Gastroesophageal sphincter (tissue), 4 donors: Measurements from ENCODE around the gene GLI3. TPM values are rescaled to one million over a fixed set of nuclear protein-coding genes. Genes with fewer than 3 reads are reported as not detected.

Experiments used
- ATAC-seq: fragments of 150-250 bp; one replicate; pipeline ENCODE4 v1.9.1; 2016; ENCODE audit warnings: mild to moderate bottlenecking, moderate library complexity
- H3K27ac ChIP-seq, 4 donors: fragments of 200-600 bp; sonication (generic) in 3 of 4; 1 replicate in 3 of 4; 2 replicates in 1 of 4; pipeline ENCODE4 v1.5.1; 2016 to 2019
- H3K27me3 ChIP-seq: fragments of 200-600 bp; sonication (generic); one replicate; pipeline ENCODE4 v1.5.1; 2019
- H3K36me3 ChIP-seq, 2 donors: fragments of 200-600 bp; sonication (generic); one replicate each; pipeline ENCODE4 v1.5.1; 2019; ENCODE audit warnings: control low read depth in 1 of 2
- H3K4me1 ChIP-seq, 3 donors: fragments of 200-600 bp; sonication (generic); 1 replicate in 2 of 3; 2 replicates in 1 of 3; pipeline ENCODE4 v1.5.1; 2016 to 2019; ENCODE audit warnings: control low read depth in 2 of 3
- H3K4me3 ChIP-seq, 2 donors: fragments of 200-600 bp; sonication (generic); one replicate each; pipeline ENCODE4 v1.5.1; 2019; ENCODE audit warnings: mild to moderate bottlenecking in 1 of 2, moderate library complexity in 1 of 2
- H3K9me3 ChIP-seq, 3 donors: fragments of 200-600 bp; sonication (generic); one replicate each; pipeline ENCODE4 v1.5.1; 2017 to 2019; ENCODE audit warnings: control low read depth in 2 of 3
- EP300 ChIP-seq: sonication (generic); formaldehyde crosslinking; IDR thresholded peaks from one replicate; pipeline ENCODE4 v1.6.1; 2017; ENCODE audit warnings: antibody characterized with exemption, mild to moderate bottlenecking
- POLR2A ChIP-seq, 2 donors: fragments of 450-650 bp; IDR thresholded peaks; one replicate each; pipeline ENCODE4 v1.6.1; 2017; ENCODE audit warnings: antibody characterized with exemption in 2 of 2, mild to moderate bottlenecking in 2 of 2, moderate library complexity in 1 of 2
- POLR2AphosphoS5 ChIP-seq: sonication (generic); formaldehyde crosslinking; IDR thresholded peaks from one replicate; pipeline ENCODE4 v1.6.1; 2017; ENCODE audit warnings: antibody characterized with exemption
- WGBS, 2 donors: methylation state at CpG; one replicate each; pipeline ENCODE4 v1.1.5; 2018; ENCODE audit warnings: low coverage in 1 of 2; 5-methylcytosine and 5-hydroxymethylcytosine counted together
- total RNA-seq, 4 donors: library from RNA; depleted of rRNA; stranded (reverse); fragments of >200 nt; gene quantifications; one replicate each; pipeline ENCODE4 v1.1.0, GENCODE V29; 2016
- TF ChIP-seq, protein P1 (sequence below), 4 experiments: fragments of 200-600 bp in 2 of 4; fragments of 450-650 bp in 2 of 4; sonication (generic) in 1 of 4; IDR thresholded peaks; one replicate each; pipeline ENCODE4 v1.5.1; 2017 to 2019; ENCODE audit warnings: antibody characterized with exemption in 4 of 4, mild to moderate bottlenecking in 2 of 4, moderate library complexity in 2 of 4

The GLI3 gene
- total RNA-seq, 4 donors from 2014 or later: 7.3 to 18.2 (median 12.6) TPM

DNA sequence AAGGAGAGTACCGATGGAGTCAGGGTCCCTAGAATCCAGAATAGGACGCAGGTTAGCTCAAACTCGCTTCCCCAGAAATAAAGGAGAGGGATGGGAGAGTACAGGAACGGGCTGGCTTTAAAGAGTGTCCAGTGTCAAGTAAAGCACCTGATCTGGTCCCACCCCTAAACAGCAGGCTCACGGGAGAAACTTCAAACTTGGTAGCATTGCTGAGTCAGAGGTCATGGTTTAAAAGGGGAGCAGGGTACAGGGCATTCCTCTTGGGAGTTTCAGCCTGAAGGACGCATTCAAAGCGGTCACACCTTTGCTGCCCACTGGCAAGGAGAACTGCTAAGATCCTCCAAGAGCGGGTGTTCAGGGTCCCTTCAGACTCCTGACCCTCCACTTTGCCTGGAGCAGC lies 140.7 kb downstream of the GLI3 start:
- H3K9me3 ChIP-seq: no peaks in the 10 kb centered on the region
- TF ChIP-seq POLR2A (IDR thresholded peaks at IDR 0.05): no peak
- no peak for TF ChIP-seq EP300
- TF ChIP-seq POLR2AphosphoS5: no peak
- TF ChIP-seq, protein P1, sequence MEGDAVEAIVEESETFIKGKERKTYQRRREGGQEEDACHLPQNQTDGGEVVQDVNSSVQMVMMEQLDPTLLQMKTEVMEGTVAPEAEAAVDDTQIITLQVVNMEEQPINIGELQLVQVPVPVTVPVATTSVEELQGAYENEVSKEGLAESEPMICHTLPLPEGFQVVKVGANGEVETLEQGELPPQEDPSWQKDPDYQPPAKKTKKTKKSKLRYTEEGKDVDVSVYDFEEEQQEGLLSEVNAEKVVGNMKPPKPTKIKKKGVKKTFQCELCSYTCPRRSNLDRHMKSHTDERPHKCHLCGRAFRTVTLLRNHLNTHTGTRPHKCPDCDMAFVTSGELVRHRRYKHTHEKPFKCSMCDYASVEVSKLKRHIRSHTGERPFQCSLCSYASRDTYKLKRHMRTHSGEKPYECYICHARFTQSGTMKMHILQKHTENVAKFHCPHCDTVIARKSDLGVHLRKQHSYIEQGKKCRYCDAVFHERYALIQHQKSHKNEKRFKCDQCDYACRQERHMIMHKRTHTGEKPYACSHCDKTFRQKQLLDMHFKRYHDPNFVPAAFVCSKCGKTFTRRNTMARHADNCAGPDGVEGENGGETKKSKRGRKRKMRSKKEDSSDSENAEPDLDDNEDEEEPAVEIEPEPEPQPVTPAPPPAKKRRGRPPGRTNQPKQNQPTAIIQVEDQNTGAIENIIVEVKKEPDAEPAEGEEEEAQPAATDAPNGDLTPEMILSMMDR (IDR thresholded peaks at IDR 0.05): no peak
- H3K36me3 ChIP-seq: peaks cover 0 to 4% of the 10 kb centered on the region in 2 donors
- no peak overlapping the region for H3K4me3 ChIP-seq
- H3K4me1 ChIP-seq: peaks cover 3 to 54% (median 25%) of the 10 kb centered on the region in 3 donors
- WGBS, 2 donors: 58 to 80% methylated on average over 1 to 5 of the region's 8 CpGs
- H3K27me3 ChIP-seq: no peaks in the 10 kb centered on the region
- no peak for ATAC-seq
- peak overlapping the region in 3 of 4 donors; percentile 66 to 72 (median 71) for H3K27ac ChIP-seq

DNA sequence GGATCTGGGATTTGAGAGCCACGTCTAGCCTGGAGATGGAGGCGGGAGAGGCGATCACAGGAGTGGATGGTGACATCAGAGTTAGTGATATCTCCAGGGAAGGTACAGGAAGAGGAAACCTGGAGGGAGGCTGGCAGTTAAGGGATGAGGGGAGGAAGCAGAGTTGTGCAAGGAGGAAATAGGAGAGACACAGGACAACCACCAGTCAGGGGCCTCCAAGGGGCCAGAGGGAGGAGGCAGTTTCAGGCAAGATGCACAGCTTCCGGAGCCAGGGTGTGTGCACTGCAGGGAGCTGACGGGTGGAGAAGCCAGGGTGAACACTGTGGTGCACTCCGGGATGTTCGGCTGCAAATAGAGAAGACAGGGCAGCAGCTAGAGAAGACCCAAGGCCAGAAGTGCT lies 141.2 kb downstream of the GLI3 start:
- 73% methylated on average over 6 of the region's 7 CpGs; no CpG with 5 or more reads in 1 of the 2 donors for WGBS, 2 donors
- H3K4me3 ChIP-seq: no peak overlapping the region
- H3K4me1 ChIP-seq: peaks cover 3 to 59% (median 27%) of the 10 kb centered on the region in 3 donors
- H3K27ac ChIP-seq: peak overlapping the region in 3 of 4 donors; percentile 66 to 72 (median 71)
- no peaks in the 10 kb centered on the region for H3K27me3 ChIP-seq
- ATAC-seq: no peak
- H3K36me3 ChIP-seq: peaks cover 0 to 4% of the 10 kb centered on the region in 2 donors
- TF ChIP-seq, protein P1 (IDR thresholded peaks at IDR 0.05): no peak
- TF ChIP-seq POLR2AphosphoS5: no peak
- no peak for TF ChIP-seq EP300
- TF ChIP-seq POLR2A (IDR thresholded peaks at IDR 0.05): no peak
- no peaks in the 10 kb centered on the region for H3K9me3 ChIP-seq

DNA sequence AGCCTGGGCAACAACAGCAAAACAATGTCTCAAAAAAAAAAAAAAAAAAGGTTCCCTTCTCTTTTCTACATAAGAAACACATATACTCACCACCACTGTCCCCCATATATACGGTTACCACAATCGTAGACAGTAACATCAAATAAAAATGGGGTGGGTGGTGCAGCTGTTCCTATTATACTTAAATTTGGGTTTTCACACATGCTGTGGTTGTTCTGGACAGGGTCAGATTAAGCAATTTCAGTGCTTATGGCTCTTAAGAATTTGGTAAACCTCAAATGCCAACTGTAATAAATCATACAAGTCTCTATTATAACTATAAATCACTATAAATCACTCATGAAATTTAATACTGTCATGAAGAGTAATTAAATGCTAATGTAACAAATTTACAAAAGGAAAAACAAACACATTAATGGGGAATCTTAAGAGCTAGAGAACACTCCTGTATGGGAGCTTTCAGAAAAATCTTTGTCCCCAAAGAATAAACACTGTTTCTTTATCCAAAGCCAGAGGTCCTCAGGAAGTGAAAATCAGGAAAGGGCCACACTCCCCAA lies 143.6 kb downstream of the GLI3 start:
- 83 to 92% methylated on average over 1 to 2 of the region's 2 CpGs for WGBS, 2 donors
- H3K4me3 ChIP-seq: no peak overlapping the region
- H3K4me1 ChIP-seq: peaks cover 3 to 63% (median 27%) of the 10 kb centered on the region in 3 donors
- ATAC-seq: no peak
- H3K27ac ChIP-seq: no peak overlapping the region
- no peaks in the 10 kb centered on the region for H3K27me3 ChIP-seq
- TF ChIP-seq POLR2A (IDR thresholded peaks at IDR 0.05) (no peak), POLR2AphosphoS5 (no peak), EP300 (no peak)
- TF ChIP-seq, protein P1 (IDR thresholded peaks at IDR 0.05): no peak
- peaks cover 0 to 4% of the 10 kb centered on the region in 2 donors for H3K36me3 ChIP-seq
- no peaks in the 10 kb centered on the region for H3K9me3 ChIP-seq

DNA sequence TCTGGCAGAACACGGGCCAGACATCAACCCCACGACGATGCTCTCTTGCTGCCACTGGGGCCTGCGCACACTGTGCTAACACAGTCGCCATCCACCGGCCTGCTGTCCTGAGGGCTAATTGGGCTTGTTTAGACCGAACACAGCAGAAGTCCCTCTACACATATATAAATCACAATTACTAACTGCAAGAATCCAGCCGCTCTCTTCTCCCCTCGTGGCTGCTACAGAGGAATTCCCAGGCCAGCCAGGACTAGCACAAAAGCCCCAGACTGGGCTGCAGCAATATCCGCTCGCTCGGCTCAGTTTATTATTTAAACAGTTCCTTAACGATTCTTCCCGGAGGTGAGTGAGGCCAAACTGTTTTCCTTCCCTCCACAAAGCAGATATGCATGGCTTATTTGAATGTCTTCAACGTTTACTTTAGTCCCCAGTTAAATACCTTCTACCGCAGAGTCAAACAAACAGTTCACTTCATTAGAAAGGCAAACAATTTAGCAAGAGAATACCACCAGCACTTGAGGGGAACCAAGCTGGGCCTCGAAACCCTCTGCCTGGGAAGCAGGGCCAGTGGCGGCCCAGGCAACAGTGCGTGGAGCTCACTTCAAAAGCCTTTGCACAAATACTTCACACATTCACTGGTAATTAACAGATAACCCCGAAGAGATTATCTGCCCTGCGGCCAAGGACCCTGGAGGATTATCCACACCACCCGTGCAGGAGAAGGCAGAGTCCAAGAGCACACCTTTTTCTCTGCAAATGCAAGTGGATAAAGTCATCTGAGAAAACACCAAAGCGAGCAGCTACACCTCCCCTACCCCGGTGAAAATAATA lies 145.3 kb downstream of the GLI3 start:
- TF ChIP-seq POLR2A (IDR thresholded peaks at IDR 0.05): no peak
- no peak for TF ChIP-seq POLR2AphosphoS5
- no peak for TF ChIP-seq EP300
- TF ChIP-seq, protein P1 (IDR thresholded peaks at IDR 0.05): no peak
- no peak for ATAC-seq
- Histone ChIP-seq H3K36me3 (peaks cover 0 to 4% of the 10 kb centered on the region in 2 donors), H3K9me3 (no peaks in the 10 kb centered on the region), H3K4me3 (no peak overlapping the region), H3K27ac (peak overlapping the region in 3 of 4 donors; percentile 57 to 64 (median 63)), H3K27me3 (no peaks in the 10 kb centered on the region), H3K4me1 (peaks cover 0 to 60% (median 20%) of the 10 kb centered on the region in 3 donors)
- 25 to 32% methylated on average over 10 to 13 of the region's 24 CpGs for WGBS, 2 donors
